ENCODE data around the gene NUP160.
"Not testable (repeated sequence)": the region's sequence is repeated elsewhere in the genome, so short reads cannot be mapped to it uniquely, and the experiment has no call there.

The NUP160 gene

GRCh38 chr11:47791774-47792430 lies 56.2 kb downstream of the NUP160 start:
- no peak for DNase-seq

DNA sequence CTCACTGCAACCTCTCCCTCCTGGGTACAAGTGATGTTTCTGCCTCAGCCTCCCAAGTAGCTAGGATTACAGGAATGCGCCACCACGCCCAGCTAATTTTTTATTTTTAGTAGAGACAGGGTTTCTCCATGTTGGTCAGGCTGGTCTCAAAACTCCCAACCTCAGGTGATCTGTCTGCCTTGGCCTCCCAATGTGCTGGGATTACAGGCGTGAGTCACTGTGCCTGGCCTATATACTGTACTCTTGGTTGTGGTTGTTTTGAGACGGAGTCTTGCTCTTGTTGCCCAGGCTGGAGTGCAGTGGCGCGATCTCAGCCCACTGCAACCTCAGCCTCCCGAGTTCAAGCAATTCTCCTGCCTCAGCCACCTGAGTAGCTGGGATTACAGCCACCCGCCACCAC lies 58.1 kb downstream of the NUP160 start:
- not testable (repeated sequence) for DNase-seq

DNA sequence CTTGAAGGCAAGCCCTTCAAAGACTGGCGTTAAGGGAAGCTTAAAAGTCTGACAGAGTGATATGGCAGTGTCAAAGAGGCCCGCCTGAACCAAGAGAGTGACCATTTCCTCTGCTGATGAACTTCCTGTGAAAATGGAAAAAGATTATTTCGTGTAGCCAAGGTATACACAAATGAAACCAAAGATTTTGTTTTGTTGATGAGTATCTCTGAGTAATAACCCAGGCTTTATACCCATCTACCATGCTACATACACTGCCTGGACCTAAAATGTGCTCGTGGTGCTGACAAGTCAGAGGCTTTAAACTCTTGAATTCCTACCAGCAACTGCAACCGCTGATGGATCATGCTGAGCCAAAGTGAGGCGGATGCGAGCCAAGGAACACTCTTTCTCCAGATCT lies 60.0 kb downstream of the NUP160 start:
- DNase-seq = no peak

DNA sequence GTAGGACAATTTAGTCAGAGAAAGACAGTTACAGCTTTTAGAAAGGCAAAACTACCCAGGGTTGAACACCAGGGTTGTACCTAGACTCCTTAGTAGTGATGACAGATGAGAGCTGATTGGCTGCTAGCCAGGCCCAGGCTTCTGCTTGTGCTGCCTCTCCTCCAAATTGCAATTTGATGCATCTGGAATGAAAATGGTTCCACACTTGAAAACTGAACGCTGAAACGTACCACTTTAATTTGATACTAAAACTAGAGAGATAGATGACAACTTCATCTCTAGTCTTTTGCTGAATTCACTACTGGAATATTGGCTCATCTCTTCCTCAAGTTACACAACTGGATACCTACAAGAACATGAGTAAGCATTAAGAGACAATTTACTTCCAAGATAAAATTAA lies 61.8 kb downstream of the NUP160 start:
- DNase-seq = no peak

- DNase-seq = no peak
These were observed 63.3 kb downstream of the NUP160 start for GRCh38 chr11:47784785-47785381.

DNA sequence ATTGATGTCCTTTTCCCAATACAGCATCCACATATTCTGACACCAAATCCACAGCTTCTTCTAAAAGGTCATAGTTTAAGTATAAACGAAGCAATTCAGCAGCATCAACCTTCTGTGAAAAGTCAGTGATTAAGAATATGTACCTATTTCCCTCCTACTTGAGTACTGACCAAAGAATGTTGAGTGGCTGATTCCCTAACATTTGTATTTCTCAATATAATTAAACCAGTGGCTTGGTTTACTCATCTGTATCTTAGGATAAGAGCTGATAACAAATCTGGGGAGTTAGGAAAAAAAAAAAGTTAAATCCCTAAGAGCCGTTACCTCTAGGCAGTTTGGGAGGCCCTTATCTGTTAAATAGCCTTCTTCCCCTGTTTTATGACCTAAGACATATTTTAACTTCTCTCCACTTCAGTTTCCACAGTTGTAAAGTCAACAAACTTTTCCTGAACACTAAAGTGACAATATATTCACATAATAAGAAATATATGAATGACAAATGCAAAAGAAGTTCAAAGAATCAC lies 65.0 kb downstream of the NUP160 start:
- DNase-seq = no peak

DNA sequence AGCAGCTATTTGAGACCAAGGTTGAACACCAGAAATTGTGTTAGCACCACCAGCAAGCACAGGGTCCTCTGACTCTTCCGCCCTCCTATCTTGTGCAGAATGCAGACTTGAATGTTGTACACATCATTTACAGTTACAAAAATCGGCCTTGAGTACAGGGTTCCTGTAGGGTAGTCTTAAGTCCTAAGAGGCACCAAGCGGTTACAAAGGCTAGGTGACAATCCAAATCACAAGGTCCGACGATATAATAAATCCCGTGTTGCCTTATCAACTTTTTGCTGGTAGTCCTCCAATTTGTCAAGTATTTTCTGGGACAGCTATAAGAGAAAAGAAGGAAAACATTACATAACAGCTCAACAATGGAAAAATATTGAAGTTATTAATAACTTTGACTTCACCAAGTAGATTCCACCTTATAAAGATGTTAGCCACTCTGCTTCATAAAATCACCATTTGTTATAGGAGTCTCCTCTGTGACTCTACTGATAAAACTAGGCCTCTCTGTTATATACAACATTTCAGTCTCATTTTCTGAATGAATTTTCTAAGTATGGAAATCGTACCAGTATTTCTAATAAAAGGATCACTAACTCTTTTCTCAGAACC lies 69.2 kb downstream of the NUP160 start:
- DNase-seq = no peak

- DNase-seq = no peak
These were observed 72.8 kb downstream of the NUP160 start for GRCh38 chr11:47775240-47775869.

DNA sequence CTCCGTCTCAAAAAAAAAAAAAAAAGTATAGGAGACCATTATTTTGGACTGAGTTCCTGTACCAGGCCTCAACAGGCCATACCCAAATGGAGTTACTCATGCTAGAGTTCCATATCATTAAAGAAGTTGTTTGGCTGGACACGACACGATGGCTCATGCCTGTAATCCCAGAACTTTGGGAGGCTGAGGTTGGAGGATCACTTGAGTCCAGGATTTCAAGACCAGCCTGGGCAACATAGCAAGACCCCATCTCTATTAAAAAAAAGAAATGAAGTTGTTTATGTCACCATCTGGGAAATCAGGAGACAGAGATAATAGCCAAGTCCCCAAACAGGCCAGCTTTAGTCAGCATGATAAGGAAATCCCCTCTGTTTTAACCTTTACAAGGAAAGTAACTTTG lies 74.3 kb downstream of the NUP160 start:
- DNase-seq = no peak

DNA sequence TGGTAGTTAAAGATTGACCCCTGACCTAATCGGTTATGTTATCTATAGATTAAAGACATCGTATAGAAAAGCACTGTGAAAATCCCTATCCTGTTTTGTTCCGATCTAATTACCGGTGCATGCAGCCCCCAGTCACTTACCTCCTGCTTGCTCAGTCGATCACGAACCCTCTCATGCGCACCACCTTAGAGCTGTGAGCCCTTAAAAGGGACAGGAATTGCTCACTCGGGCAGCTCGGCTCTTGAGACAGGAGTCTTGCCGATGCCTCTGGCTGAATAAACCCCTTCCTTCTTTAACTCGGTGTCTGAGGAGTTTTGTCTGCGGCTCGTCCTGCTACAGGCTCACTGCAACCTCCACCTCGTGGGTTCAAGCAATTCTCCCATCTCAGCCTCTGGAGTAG lies 78.6 kb downstream of the NUP160 start:
- not testable (repeated sequence) for DNase-seq

DNA sequence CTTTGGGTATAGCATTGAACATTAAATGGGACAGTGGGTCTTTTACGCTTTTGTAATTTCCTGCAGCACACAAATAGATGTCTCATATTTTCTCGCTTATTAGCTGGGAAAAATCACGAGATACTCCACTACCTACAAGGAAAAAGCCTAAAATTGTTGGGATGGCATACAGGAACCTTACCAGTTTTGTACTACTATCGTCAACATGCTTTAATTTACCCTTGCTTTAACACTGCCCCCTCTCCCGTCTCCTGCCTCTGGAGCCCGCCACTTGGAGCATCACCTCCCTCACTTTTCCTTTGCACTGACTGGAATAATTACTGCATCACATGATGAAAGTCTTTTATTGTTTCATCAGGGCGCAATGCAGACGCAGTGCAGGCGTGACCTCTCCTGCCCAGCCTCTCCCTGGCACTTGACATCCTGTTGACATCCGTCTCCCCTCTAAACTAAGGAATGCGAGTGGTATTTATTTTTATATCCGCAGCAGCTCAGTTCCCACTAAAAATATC lies 80.0 kb downstream of the NUP160 start:
- DNase-seq = peak; percentile 80 to 88 (median 84)

- DNase-seq = peak; percentile 67 to 83 (median 76)
These were observed 81.5 kb downstream of the NUP160 start for GRCh38 chr11:47766509-47767227.

DNA sequence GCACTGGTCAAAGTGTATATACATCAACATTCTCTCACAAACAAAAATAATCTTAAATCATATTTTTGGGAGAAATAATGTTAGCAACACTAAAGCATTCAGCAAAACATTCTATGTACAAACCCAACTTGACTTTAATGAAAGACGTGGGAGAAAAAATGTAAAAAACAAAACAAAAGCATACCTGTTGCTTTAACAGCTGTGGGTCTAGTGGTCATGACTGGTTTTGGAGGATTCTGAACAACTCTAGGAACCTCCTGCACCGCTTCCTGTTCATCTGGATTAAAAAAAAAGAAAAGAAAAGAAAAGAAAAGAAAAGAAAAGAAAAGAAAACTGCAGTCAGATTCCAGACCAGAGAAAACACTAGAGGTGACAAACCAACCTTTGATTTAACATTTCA lies 83.1 kb downstream of the NUP160 start:
- no peak for DNase-seq

- not testable (repeated sequence) for DNase-seq
These were observed 88.9 kb downstream of the NUP160 start for GRCh38 chr11:47759291-47759690.

GRCh38 chr11:47756208-47756607 lies 91.9 kb downstream of the NUP160 start:
- no peak for DNase-seq

GRCh38 chr11:47750725-47751124 lies 97.4 kb downstream of the NUP160 start:
- no peak for DNase-seq

DNA sequence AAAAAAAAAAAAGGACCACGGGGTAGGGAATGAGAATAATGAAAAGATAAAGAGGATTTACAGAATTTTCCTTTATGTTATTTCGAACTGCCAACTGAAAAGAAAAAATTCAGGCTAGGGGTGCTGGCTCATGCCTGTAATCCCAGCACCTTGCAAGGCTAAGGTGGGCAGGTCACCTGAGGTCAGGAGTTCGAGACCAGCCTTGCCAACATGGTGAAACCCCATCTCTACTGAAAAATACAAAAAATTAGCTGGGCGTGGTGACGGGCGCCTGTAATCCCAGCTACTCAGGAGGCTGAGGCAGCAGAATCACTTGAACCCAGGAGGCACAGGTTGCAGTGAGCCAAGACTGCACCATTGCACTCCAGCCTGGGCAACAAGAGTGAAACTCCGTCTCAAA lies 105.7 kb downstream of the NUP160 start:
- DNase-seq = not testable (repeated sequence)

GRCh38 chr11:47737817-47738216 lies 110.3 kb downstream of the NUP160 start:
- not testable (repeated sequence) for DNase-seq

DNA sequence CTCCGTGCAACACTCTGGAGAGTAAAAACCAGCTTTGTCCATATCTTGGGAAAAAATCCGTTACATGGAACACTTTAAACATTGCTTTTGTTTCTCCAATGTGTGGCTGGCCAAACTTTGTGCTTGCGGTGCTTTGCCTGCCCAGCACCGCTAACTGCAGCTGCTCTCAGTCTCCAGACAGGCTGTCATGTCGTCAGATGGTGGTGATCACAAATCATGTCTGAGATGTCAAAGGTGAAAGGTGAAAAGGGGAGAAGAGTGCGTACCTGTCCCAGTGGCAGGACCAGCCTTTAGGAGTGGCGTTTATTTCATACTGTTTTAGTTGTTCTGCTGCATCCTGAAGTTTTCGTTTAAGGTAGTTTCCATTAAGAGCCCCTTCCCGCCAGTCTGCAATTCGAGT lies 115.9 kb downstream of the NUP160 start:
- no peak for DNase-seq

- DNase-seq = no peak
These were observed 116.7 kb downstream of the NUP160 start for GRCh38 chr11:47731475-47731874.

Measured in suppressor macrophage (primary cell).